Measurements from ENCODE around the gene NSD2.

The NSD2 gene

DNA sequence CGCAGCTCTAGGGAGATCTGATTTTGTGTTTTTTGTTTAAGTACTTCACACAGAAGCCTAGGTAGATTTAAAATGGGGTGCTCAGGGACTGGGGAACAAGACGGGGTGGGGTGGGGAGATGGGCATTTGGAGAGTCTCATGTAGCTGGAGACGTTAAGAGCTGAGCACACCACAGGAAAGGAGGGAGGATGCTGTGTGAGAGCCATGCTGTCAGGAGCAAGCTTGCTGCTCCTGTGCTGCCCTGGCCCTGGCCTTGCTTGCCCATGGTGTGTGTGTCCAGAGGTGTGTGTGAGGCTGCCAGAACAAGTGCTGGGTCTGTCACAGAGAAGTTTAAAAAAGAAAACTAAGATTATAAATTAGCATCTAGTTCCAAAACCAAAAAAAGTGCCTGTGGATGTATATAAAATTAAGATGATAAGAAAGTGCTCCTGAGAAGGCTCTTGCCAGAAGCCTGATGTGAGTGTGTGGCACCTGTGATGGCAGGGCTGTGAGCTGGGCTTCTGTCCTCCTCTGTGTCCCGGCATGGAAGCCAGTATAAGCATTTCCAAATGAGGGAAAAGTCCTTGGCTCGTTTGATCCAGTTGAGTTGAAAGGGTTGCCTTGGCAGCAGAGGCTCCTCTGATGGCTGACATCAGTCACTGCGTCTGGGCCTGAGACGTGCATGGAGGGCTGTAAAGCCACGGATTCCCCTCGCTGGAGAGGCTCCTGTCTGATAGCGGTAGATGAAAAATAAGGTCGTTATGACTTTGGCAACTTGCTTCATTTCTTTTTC is 74.1 kb downstream of the NSD2 start:
- no peak overlapping the region for H3K4me3 ChIP-seq (ENCODE audit: low read length in 2 of 2)
- no peaks in the 10 kb centered on the region for H3K9me3 ChIP-seq (ENCODE audit: control insufficient read depth in 2 of 2, low read length in 2 of 2)
- H3K27ac ChIP-seq (ENCODE audit: low read length) = no peak overlapping the region
- no peaks in the 10 kb centered on the region for H3K27me3 ChIP-seq (ENCODE audit: control insufficient read depth in 1 of 2, insufficient read depth in 2 of 2, low read length in 2 of 2)
- no peak overlapping the region for H3K9ac ChIP-seq (ENCODE audit: low read length in 2 of 2)
- no peaks in the 10 kb centered on the region for H3K4me1 ChIP-seq (ENCODE audit: control insufficient read depth, insufficient read depth, low read length)
- H3K36me3 ChIP-seq (ENCODE audit: control insufficient read depth in 2 of 2, insufficient read depth in 2 of 2, low read length in 2 of 2) = peaks cover 11 to 13% of the 10 kb centered on the region in 2 donors

GRCh38 chr4:1945912-1946311 is 74.7 kb downstream of the NSD2 start:
- no peak overlapping the region for H3K4me3 ChIP-seq (ENCODE audit: low read length in 2 of 2)
- H3K9me3 ChIP-seq (ENCODE audit: control insufficient read depth in 2 of 2, low read length in 2 of 2) = no peaks in the 10 kb centered on the region
- H3K36me3 ChIP-seq (ENCODE audit: control insufficient read depth in 2 of 2, insufficient read depth in 2 of 2, low read length in 2 of 2) = peaks cover 11 to 14% of the 10 kb centered on the region in 2 donors
- H3K27ac ChIP-seq (ENCODE audit: low read length) = no peak overlapping the region
- H3K9ac ChIP-seq (ENCODE audit: low read length in 2 of 2) = no peak overlapping the region
- no peaks in the 10 kb centered on the region for H3K27me3 ChIP-seq (ENCODE audit: control insufficient read depth in 1 of 2, insufficient read depth in 2 of 2, low read length in 2 of 2)
- H3K4me1 ChIP-seq (ENCODE audit: control insufficient read depth, insufficient read depth, low read length) = no peaks in the 10 kb centered on the region

GRCh38 chr4:1948232-1948631 is 77.0 kb downstream of the NSD2 start:
- Histone ChIP-seq H3K9me3 (ENCODE audit: control insufficient read depth in 2 of 2, low read length in 2 of 2) (no peaks in the 10 kb centered on the region), H3K27ac (ENCODE audit: low read length) (no peak overlapping the region), H3K4me1 (ENCODE audit: control insufficient read depth, insufficient read depth, low read length) (no peaks in the 10 kb centered on the region), H3K36me3 (ENCODE audit: control insufficient read depth in 2 of 2, insufficient read depth in 2 of 2, low read length in 2 of 2) (peaks cover 13 to 16% of the 10 kb centered on the region in 2 donors), H3K9ac (ENCODE audit: low read length in 2 of 2) (no peak overlapping the region), H3K4me3 (ENCODE audit: low read length in 2 of 2) (no peak overlapping the region), H3K27me3 (ENCODE audit: control insufficient read depth in 1 of 2, insufficient read depth in 2 of 2, low read length in 2 of 2) (no peaks in the 10 kb centered on the region)

GRCh38 chr4:1948892-1949436 is 77.8 kb downstream of the NSD2 start:
- Histone ChIP-seq H3K9ac (ENCODE audit: low read length in 2 of 2) (no peak overlapping the region), H3K27ac (ENCODE audit: low read length) (no peak overlapping the region), H3K27me3 (ENCODE audit: control insufficient read depth in 1 of 2, insufficient read depth in 2 of 2, low read length in 2 of 2) (no peaks in the 10 kb centered on the region), H3K4me1 (ENCODE audit: control insufficient read depth, insufficient read depth, low read length) (no peaks in the 10 kb centered on the region), H3K36me3 (ENCODE audit: control insufficient read depth in 2 of 2, insufficient read depth in 2 of 2, low read length in 2 of 2) (peaks cover 13 to 16% of the 10 kb centered on the region in 2 donors), H3K9me3 (ENCODE audit: control insufficient read depth in 2 of 2, low read length in 2 of 2) (no peaks in the 10 kb centered on the region), H3K4me3 (ENCODE audit: low read length in 2 of 2) (no peak overlapping the region)

- H3K36me3 ChIP-seq (ENCODE audit: control insufficient read depth in 2 of 2, insufficient read depth in 2 of 2, low read length in 2 of 2) = peaks cover 16 to 18% of the 10 kb centered on the region in 2 donors
- no peak overlapping the region for H3K9ac ChIP-seq (ENCODE audit: low read length in 2 of 2)
- H3K4me1 ChIP-seq (ENCODE audit: control insufficient read depth, insufficient read depth, low read length) = no peaks in the 10 kb centered on the region
- H3K27me3 ChIP-seq (ENCODE audit: control insufficient read depth in 1 of 2, insufficient read depth in 2 of 2, low read length in 2 of 2) = no peaks in the 10 kb centered on the region
- no peak overlapping the region for H3K27ac ChIP-seq (ENCODE audit: low read length)
- H3K9me3 ChIP-seq (ENCODE audit: control insufficient read depth in 2 of 2, low read length in 2 of 2) = no peaks in the 10 kb centered on the region
- no peak overlapping the region for H3K4me3 ChIP-seq (ENCODE audit: low read length in 2 of 2)
Measured at GRCh38 chr4:1950369-1950768, 79.2 kb downstream of the NSD2 start.

DNA sequence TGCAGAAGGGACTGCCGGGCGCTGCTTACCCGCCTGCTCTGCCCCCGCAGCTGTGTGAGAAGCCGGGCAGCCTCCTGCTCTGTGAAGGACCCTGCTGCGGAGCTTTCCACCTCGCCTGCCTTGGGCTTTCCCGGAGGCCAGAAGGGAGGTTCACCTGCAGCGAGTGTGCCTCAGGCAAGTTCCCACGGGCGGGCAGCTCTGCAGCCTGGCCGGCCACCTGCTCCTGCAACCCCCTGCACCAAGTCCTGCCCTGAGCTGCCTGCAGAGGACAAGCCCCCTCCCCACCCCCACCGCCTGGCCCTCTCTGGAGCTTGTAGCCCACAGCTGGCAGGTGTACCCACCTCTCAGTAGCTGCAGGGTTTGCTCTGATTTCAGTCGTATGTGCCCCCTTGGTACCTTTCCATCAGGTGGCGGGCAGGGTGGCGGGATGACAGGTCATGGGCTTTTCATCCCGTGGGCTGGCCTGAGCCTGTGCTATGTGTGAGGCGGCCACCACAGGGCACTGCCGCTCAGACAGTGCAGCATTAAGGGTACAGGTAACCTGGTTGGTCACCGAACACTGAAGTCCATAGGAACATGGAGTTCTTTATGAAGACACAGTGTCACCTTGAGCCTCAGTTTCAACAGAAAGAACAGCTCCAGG is 81.0 kb downstream of the NSD2 start:
- H3K27ac ChIP-seq (ENCODE audit: low read length) = no peak overlapping the region
- no peaks in the 10 kb centered on the region for H3K4me1 ChIP-seq (ENCODE audit: control insufficient read depth, insufficient read depth, low read length)
- H3K9me3 ChIP-seq (ENCODE audit: control insufficient read depth in 2 of 2, low read length in 2 of 2) = no peaks in the 10 kb centered on the region
- H3K36me3 ChIP-seq (ENCODE audit: control insufficient read depth in 2 of 2, insufficient read depth in 2 of 2, low read length in 2 of 2) = peaks cover 22 to 28% of the 10 kb centered on the region in 2 donors
- no peaks in the 10 kb centered on the region for H3K27me3 ChIP-seq (ENCODE audit: control insufficient read depth in 1 of 2, insufficient read depth in 2 of 2, low read length in 2 of 2)
- H3K9ac ChIP-seq (ENCODE audit: low read length in 2 of 2) = no peak overlapping the region
- H3K4me3 ChIP-seq (ENCODE audit: low read length in 2 of 2) = no peak overlapping the region

- Histone ChIP-seq H3K36me3 (ENCODE audit: control insufficient read depth in 2 of 2, insufficient read depth in 2 of 2, low read length in 2 of 2) (peaks cover 25 to 28% of the 10 kb centered on the region in 2 donors), H3K4me3 (ENCODE audit: low read length in 2 of 2) (no peak overlapping the region), H3K27me3 (ENCODE audit: control insufficient read depth in 1 of 2, insufficient read depth in 2 of 2, low read length in 2 of 2) (no peaks in the 10 kb centered on the region), H3K27ac (ENCODE audit: low read length) (no peak overlapping the region), H3K4me1 (ENCODE audit: control insufficient read depth, insufficient read depth, low read length) (no peaks in the 10 kb centered on the region), H3K9me3 (ENCODE audit: control insufficient read depth in 2 of 2, low read length in 2 of 2) (no peaks in the 10 kb centered on the region), H3K9ac (ENCODE audit: low read length in 2 of 2) (no peak overlapping the region)
Measured at GRCh38 chr4:1952719-1953118, 81.5 kb downstream of the NSD2 start.

DNA sequence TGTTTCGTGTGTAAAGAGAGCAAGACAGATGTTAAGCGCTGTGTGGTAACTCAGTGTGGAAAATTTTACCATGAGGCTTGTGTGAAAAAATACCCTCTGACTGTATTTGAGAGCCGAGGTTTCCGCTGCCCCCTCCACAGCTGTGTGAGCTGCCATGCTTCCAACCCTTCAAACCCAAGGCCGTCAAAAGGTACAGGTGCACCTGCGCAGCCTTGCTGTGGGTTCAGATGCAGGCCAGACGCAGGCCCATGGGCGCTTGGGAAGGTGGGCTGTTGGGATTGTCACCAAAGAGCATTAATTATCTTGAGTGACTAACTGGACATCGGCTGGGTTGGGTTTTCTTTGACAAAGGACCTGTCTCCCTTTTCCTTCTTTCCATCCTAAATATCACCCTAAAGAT is 82.1 kb downstream of the NSD2 start:
- H3K9me3 ChIP-seq (ENCODE audit: control insufficient read depth in 2 of 2, low read length in 2 of 2) = no peaks in the 10 kb centered on the region
- peaks cover 31 to 33% of the 10 kb centered on the region in 2 donors for H3K36me3 ChIP-seq (ENCODE audit: control insufficient read depth in 2 of 2, insufficient read depth in 2 of 2, low read length in 2 of 2)
- no peak overlapping the region for H3K27ac ChIP-seq (ENCODE audit: low read length)
- no peaks in the 10 kb centered on the region for H3K4me1 ChIP-seq (ENCODE audit: control insufficient read depth, insufficient read depth, low read length)
- H3K27me3 ChIP-seq (ENCODE audit: control insufficient read depth in 1 of 2, insufficient read depth in 2 of 2, low read length in 2 of 2) = no peaks in the 10 kb centered on the region
- H3K4me3 ChIP-seq (ENCODE audit: low read length in 2 of 2) = no peak overlapping the region
- H3K9ac ChIP-seq (ENCODE audit: low read length in 2 of 2) = no peak overlapping the region

DNA sequence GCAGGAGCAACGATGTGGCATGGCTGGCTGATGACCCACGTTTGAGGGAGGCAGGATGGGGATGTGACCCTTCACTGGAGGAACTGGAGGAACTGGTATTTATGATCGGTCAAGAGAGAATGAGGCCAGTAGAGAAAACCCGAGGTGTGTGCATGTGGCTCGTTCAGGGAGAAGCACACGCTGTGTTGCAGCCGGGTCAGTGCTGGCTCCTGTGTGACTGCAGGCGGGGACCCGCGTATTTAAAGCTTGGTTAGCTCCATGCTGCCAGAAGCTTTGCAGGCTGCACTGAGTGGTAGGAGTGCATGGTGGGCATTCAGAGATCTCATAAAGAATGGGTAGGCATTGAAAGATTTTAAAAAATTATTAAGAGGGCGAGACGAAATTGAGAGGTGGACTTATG is 85.4 kb downstream of the NSD2 start:
- Histone ChIP-seq H3K4me3 (ENCODE audit: low read length in 2 of 2) (no peak overlapping the region), H3K27me3 (ENCODE audit: control insufficient read depth in 1 of 2, insufficient read depth in 2 of 2, low read length in 2 of 2) (no peaks in the 10 kb centered on the region), H3K27ac (ENCODE audit: low read length) (no peak overlapping the region), H3K9me3 (ENCODE audit: control insufficient read depth in 2 of 2, low read length in 2 of 2) (no peaks in the 10 kb centered on the region), H3K36me3 (ENCODE audit: control insufficient read depth in 2 of 2, insufficient read depth in 2 of 2, low read length in 2 of 2) (peaks cover 41 to 54% of the 10 kb centered on the region in 2 donors), H3K9ac (ENCODE audit: low read length in 2 of 2) (no peak overlapping the region), H3K4me1 (ENCODE audit: control insufficient read depth, insufficient read depth, low read length) (no peaks in the 10 kb centered on the region)

GRCh38 chr4:1958276-1959103 is 87.3 kb downstream of the NSD2 start:
- H3K4me1 ChIP-seq (ENCODE audit: control insufficient read depth, insufficient read depth, low read length) = no peaks in the 10 kb centered on the region
- H3K9ac ChIP-seq (ENCODE audit: low read length in 2 of 2) = no peak overlapping the region
- no peak overlapping the region for H3K27ac ChIP-seq (ENCODE audit: low read length)
- H3K36me3 ChIP-seq (ENCODE audit: control insufficient read depth in 2 of 2, insufficient read depth in 2 of 2, low read length in 2 of 2) = peaks cover 39 to 53% of the 10 kb centered on the region in 2 donors
- H3K27me3 ChIP-seq (ENCODE audit: control insufficient read depth in 1 of 2, insufficient read depth in 2 of 2, low read length in 2 of 2) = no peaks in the 10 kb centered on the region
- H3K4me3 ChIP-seq (ENCODE audit: low read length in 2 of 2) = no peak overlapping the region
- H3K9me3 ChIP-seq (ENCODE audit: control insufficient read depth in 2 of 2, low read length in 2 of 2) = no peaks in the 10 kb centered on the region
